GM10847 (cell line): ENCODE results near the gene OR13A1.

ENCODE experiments used
- POLR2A ChIP-seq: IDR thresholded peaks from 2 replicates; pipeline ENCODE4 v1.6.1; 2011; ENCODE audit not compliant: insufficient read length; ENCODE audit errors: extremely low read depth

The OR13A1 gene

GRCh38 chr10:45315508-45315907, at the start of gene OR13A1:
OR13A1 (minus strand) TSS chr10:45315608; CDS start chr10:45304422, 11,186 bp downstream.
- TF ChIP-seq POLR2A: no peak

- no peak for TF ChIP-seq POLR2A
These were observed 40.1 kb upstream of the OR13A1 start for GRCh38 chr10:45355494-45355893.

- no peak for TF ChIP-seq POLR2A
These were observed 38.9 kb upstream of the OR13A1 start for GRCh38 chr10:45354261-45354660.

- no peak for TF ChIP-seq POLR2A
These were observed 37.8 kb upstream of the OR13A1 start for GRCh38 chr10:45353186-45353585.

- no peak for TF ChIP-seq POLR2A
These were observed 24.5 kb upstream of the OR13A1 start for GRCh38 chr10:45339894-45340293.

GRCh38 chr10:45325116-45325515, 9.7 kb upstream of the OR13A1 start:
- TF ChIP-seq POLR2A: no peak

GRCh38 chr10:45319702-45320101, 4.3 kb upstream of the OR13A1 start:
- TF ChIP-seq POLR2A: no peak

- TF ChIP-seq POLR2A: no peak
These were observed 2.0 kb downstream of the OR13A1 start for GRCh38 chr10:45313264-45313873.

- no peak for TF ChIP-seq POLR2A
These were observed 6.7 kb downstream of the OR13A1 start for GRCh38 chr10:45308707-45309106.

GRCh38 chr10:45302573-45302972, 12.8 kb downstream of the OR13A1 start:
- no peak for TF ChIP-seq POLR2A

GRCh38 chr10:45294681-45295080, 20.7 kb downstream of the OR13A1 start:
- TF ChIP-seq POLR2A: no peak

- TF ChIP-seq POLR2A: no peak
These were observed 28.4 kb downstream of the OR13A1 start for GRCh38 chr10:45286980-45287379.

- TF ChIP-seq POLR2A: no peak
These were observed 33.3 kb downstream of the OR13A1 start for GRCh38 chr10:45282061-45282460.

- no peak for TF ChIP-seq POLR2A
These were observed 35.2 kb downstream of the OR13A1 start for GRCh38 chr10:45280113-45280760.

- no peak for TF ChIP-seq POLR2A
These were observed 35.7 kb downstream of the OR13A1 start for GRCh38 chr10:45279682-45280081.

- TF ChIP-seq POLR2A: no peak
These were observed 36.4 kb downstream of the OR13A1 start for GRCh38 chr10:45278860-45279498.
